KOPT-K1 (cell line): ENCODE measurements around the gene PEPD.

Experiments
- H3K27ac ChIP-seq: fragments of 200-600 bp; sonication (generic); 2 replicates; pipeline ENCODE4 v1.5.1; 2016; ENCODE audit warnings: antibody characterized with exemption, mild to moderate bottlenecking, low read depth, low read length; ENCODE audit not compliant: poor library complexity, severe bottlenecking
- H3K36me3 ChIP-seq: fragments of 200-600 bp; sonication (generic); 2 replicates; pipeline ENCODE4 v1.5.1; 2017; ENCODE audit warnings: antibody characterized with exemption, mild to moderate bottlenecking, low read length, moderate library complexity; ENCODE audit not compliant: insufficient read depth
- H3K9me3 ChIP-seq: fragments of 200-600 bp; sonication (generic); 2 replicates; pipeline ENCODE4 v1.5.1; 2017; ENCODE audit warnings: antibody characterized with exemption, low read length, mild to moderate bottlenecking; ENCODE audit not compliant: insufficient read depth, poor library complexity, severe bottlenecking

The PEPD gene

DNA sequence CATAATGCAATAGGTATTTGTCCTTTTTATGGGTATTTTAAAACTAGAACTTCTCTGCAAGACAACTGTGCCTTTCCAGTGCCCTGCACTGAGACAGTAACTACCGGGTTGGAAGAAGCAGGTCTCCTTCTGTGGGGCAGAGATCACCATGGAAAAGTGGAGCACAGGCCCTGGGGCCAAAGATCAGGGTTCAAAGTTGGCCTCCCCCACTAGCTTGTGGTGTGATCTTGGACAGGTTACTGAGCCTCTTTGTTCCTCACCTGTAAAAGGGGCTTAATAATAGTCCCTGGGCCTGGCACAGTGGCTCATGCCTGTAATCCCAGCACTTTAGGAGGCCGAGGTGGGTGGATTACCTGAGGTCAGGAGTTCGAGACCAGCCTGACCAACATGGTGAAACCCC is 79.8 kb downstream of the PEPD start:
- H3K36me3 ChIP-seq, result no peaks in the 10 kb centered on the region
- H3K27ac ChIP-seq, result no peak overlapping the region
- no peaks in the 10 kb centered on the region for H3K9me3 ChIP-seq

DNA sequence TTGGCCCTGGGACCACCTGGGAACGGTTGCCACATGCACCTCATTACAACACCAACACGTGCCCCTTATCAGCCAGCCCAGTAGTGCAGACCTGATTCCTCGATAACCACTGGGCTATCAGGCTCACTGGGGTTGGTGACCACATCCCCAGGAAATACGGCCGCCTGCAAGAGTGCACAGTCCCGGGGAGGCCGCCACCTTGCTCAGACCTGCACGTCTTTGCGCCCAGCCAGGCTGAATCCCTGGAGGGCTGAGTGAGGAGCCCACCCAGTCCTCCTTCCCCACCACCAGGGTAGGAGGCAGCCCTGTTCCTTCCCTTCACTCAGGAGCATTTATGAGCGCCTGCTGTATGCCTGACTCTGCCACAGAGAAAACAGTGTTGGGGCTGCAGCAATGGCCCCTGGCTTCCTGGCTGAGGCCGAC is 80.3 kb downstream of the PEPD start:
- no peaks in the 10 kb centered on the region for H3K9me3 ChIP-seq
- H3K27ac ChIP-seq, result no peak overlapping the region
- no peaks in the 10 kb centered on the region for H3K36me3 ChIP-seq

DNA sequence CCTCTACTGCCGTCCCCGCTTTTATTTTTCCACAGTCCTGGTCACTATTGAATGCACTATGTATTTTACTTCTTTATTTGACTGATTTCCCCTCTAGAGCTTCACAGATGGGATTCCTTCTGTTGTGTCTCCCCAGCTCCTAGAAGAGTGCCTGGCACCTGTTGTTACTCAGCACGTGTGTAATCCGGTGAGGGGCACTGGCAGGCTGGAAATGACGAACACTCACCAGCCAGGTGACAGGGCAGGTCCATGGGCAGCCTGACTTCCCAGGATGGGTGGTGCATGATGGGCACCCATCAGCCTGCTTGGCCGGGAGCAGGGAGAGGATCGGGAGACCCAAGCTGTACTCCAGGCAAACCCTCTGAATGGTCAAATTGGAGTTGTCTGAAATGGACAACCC is 80.9 kb downstream of the PEPD start:
- H3K9me3 ChIP-seq, result no peaks in the 10 kb centered on the region
- no peaks in the 10 kb centered on the region for H3K36me3 ChIP-seq
- no peak overlapping the region for H3K27ac ChIP-seq

DNA sequence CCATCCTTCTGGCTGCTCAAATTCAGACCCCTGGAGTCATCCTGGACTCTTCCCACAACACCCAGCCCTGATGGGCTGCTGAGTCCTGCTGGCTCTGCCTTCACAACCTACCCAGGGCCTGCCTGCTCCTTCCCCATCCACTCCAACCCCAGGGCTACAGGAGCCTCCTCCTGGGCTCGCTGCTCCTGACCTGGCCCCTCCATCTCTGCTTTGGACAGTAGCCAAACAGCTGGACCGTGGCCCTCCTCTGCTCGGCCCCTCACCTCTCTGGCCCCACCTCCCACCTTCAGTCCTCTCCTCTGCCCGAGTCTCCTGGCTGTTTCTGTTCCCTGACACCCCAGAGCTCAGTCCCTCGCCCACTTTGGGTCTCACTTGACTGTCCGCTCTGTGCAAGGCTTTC is 81.3 kb downstream of the PEPD start:
- H3K9me3 ChIP-seq, result no peaks in the 10 kb centered on the region
- no peaks in the 10 kb centered on the region for H3K36me3 ChIP-seq

DNA sequence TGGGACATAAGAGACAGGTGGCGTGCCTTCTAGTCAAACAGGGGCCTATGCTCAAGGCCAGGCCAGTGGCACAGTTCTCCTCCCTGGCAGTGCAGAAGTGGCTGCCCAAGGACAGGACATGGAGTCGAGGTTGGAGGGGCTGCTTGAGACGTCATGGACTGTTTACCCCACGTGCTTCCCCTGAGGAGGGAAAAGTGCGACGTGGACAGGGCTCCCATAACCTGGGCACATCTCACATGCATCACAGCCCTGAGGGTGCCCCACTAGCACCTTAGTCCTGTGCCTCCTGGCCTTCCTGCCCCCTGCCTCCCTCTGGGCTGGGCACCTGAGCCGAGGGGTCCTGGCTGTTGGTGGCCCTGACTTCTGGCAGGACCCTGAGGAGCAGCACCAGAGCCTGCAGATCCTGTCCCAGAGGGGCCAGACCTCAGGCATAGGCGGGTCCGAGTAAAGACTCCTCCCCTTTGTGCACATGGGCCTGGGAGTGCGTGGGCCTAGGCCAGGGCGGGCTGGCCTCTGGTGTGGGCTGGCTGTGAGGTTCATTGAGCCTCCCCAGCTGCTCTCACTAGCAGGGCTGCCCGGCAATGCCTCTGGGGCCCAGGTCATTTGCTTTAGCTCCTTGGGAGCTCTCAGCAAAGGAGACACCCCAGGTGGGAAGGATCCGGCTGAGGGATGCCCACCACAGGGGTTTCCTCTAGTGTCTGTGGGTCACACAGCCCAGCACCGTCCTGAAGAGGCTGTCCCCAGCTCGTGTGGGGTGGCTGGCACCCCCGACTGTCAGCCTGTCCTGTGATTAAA is 82.4 kb downstream of the PEPD start:
- Histone ChIP-seq H3K27ac (no peak overlapping the region), H3K36me3 (no peaks in the 10 kb centered on the region), H3K9me3 (no peaks in the 10 kb centered on the region)

More for the DNA sequence above, 81.3 kb downstream of the PEPD start:
- H3K27ac ChIP-seq, result no peak overlapping the region

DNA sequence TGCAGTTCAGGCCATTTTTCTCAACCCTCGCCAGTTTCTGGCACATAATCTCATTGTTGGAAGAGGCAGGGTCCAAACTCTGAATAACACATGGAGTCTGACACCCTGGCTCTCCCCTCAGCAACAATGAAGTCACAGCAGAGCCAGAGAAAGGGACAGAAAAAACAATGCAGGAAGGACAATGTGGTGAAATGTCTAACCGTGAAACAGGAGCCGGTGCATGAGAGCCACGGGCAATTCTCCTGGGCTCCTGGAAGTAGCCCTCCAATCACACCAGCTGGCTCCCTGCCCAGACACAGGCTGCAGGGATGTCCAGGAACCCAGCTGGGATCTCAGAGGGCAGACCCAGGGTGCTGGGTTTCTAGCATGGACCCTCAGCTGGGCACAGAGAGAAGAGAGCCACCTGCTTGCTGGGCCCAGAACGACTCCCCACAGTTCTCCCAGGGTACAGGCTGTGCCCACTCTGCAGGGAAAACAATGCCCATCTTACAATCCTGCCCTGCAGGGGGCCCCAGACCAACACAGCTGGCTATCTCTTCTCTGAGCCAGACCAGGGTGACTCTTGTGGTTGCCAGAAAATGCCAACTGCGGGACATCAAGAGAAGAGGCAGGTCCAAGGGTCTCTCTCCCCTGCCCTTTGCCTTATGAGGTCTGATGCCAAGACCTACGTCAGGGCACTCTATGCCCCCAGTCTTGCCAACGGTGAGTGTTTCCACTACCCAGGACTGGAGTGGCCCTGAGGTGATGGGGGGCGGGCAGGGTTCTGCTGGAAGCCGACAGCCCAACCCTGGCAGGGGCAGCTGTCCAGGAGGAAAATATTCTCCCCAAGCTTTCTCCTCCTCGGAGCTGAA is 83.5 kb downstream of the PEPD start:
- no peak overlapping the region for H3K27ac ChIP-seq
- H3K36me3 ChIP-seq, result no peaks in the 10 kb centered on the region
- no peaks in the 10 kb centered on the region for H3K9me3 ChIP-seq

DNA sequence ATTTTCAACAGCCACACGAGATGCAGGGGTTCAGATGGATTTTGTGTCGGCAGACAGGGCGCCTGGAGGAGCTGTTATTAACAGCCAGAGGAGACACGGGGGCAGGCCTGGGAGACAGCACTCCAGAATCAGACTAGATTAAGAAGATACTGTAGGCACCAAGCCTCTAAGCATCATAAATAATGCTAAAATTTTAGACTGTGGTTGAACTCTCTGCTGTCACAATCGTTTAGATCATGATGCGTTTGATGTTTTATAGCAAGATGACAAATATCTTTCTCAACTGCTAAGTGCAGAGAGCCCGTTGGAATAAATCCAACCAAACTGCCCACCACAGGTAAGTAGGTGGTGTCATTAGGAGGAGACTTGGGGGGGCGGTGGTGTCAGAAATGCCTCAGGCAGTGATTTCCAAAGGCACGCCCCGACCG is 84.2 kb downstream of the PEPD start:
- Histone ChIP-seq H3K27ac (no peak overlapping the region), H3K36me3 (no peaks in the 10 kb centered on the region), H3K9me3 (no peaks in the 10 kb centered on the region)

DNA sequence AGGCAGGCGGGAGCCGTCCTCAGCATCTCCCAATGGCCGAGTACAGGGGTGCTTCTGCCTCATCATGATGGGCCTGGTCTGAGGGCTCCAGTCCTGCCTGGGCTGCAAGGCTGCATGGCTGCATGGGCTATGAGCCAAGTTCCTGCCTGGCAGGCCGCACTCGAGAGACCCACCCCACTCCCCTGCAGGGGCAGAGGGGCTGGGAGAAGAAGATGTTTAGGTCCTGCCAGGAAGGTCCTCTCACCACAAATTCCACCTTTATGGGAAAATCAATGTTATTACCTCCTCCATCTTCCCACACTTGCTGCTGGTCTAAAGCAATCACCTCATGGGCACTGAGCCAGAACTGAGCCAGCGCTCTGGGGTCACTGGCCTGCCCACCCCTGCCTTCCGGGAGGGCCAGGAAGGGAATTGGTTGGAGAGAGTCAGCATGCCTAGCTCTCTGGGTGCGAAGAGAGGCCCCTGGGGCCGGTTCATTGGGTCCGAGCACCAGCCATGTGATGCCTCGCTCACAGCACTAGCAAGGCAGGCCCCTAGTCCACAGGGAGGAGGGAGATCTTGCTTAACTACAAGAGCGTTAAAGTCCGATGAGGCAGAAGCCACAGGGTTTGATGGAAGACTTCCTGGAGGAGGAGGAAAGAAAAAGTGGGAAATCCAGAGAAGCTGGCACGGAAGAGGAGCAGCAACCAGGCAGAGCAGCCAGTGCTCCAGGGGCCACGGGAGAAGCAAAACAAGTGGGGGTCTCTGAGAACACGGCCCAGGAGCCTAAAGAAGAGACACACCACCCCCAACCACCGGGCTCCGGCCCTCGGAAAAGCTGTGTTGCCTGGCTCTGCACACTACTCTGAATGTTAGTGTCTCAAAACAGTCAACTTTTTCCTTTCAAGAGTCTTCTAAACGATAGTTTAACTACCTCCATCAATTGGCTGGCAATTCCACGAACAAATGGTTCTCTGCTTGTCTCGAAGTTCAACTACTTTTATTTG is 84.9 kb downstream of the PEPD start:
- Histone ChIP-seq H3K9me3 (no peaks in the 10 kb centered on the region), H3K27ac (no peak overlapping the region), H3K36me3 (no peaks in the 10 kb centered on the region)

DNA sequence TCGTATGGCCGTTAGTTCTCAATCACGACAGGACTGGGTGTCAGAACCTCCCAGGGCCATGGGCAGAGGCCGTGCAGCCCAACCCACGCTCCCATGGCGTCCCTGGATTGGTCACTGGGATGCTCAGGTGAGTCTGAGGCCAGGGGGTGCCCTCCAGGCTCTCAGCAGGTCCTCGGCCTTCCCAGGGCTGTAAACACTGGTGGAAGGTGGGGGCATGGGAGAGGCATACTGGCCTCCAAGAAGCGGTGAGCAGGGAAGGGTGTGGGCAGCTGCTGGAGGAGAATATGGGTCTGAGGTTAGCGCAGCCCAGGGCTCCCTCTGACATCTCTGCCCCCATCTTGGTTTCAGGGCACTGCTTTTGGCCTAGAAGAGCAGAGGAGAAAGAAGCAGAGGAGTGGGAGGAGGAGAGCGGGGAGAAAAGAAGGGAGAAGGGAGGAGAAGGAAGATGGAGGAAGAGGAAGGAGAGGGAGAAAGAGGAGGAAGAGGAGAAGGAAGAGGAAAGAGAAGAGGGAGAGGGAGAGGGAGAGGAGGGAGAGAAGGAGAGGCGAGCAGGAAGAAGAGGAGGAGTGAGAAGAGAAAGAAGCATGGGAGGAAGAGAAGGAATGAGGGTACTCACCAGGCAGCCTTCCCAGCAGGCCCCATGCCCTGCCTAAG is 85.8 kb downstream of the PEPD start:
- Histone ChIP-seq H3K36me3 (no peaks in the 10 kb centered on the region), H3K27ac (no peak overlapping the region), H3K9me3 (no peaks in the 10 kb centered on the region)

DNA sequence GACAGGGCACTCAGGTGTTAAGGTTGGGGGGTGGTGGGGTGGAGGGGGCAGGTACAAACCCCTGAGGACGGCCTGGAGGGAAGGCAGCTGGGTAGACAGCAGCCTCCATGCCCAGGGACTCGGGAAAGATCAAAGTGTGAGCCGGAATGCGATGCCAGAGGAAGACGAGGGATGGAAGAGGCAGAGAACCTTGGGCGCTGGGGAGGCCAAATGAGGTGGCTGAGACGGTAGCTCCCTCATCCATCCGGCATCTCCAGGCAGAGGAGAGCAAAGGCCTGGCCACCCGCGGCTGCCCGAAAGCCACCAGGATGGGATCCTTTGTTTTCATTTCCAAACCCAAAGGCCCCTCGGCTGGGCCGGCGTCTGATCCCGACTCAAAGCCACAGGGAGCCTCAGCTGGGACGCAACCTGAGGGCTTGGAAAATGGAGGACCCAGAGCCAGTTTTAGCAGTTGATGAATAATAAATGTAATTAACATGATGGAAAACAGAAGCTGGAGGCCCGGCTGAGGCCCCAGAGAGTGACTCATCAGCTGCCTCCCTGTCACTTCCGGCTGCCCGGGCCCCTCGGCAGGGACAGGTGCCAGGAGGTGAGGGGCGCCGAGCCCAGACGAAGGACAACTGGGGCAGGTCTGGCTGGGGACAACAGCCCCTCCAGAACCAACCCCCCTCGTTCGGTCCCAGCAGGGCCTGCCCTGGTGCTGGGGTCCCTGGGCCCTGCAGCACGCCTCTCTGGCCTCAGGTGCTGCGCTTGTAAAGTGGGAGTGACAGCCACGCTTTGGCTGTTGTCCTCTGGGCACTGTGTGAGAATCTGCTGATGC is 86.5 kb downstream of the PEPD start:
- H3K36me3 ChIP-seq, result no peaks in the 10 kb centered on the region
- H3K9me3 ChIP-seq, result no peaks in the 10 kb centered on the region
- no peak overlapping the region for H3K27ac ChIP-seq

DNA sequence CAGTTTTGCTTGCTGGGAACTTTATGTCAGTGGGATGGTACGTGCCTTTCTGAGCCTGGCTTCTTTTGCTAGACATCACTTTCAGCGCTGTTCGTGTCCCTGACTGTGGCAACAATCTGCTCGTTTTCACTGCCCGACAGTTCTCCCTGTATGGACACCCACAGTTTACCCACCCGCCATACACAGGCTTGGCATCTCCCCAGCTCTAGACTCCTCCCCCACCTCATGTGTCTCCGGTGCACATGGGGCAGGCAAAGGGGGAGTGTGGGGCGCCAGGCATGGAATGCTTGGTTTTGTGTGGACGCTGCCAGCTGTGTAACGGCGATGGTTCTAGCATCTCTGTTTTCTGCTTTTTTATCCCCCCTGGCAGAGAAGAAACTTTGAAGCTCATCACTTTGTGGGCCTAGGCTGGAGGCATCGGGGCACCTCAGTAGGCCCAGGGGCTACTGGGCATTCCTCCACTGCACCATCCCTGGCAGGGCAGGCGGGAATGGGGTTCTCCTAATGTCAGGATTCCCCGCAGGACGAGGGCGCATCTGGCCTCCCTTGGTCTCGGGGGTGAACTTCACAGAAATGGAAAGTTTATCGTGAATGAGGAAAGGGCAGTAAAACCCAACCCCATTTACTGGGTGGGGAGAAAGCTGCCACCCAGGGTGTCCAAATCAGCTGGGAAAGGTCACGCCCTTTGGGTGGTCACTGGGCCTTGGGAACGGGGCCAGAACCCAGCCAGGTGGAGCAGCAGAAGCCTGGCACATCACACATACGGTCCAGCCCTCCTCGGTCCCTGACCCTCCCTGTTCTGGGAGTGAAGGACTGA is 87.3 kb downstream of the PEPD start:
- H3K27ac ChIP-seq, result no peak overlapping the region
- H3K36me3 ChIP-seq, result no peaks in the 10 kb centered on the region
- no peaks in the 10 kb centered on the region for H3K9me3 ChIP-seq

DNA sequence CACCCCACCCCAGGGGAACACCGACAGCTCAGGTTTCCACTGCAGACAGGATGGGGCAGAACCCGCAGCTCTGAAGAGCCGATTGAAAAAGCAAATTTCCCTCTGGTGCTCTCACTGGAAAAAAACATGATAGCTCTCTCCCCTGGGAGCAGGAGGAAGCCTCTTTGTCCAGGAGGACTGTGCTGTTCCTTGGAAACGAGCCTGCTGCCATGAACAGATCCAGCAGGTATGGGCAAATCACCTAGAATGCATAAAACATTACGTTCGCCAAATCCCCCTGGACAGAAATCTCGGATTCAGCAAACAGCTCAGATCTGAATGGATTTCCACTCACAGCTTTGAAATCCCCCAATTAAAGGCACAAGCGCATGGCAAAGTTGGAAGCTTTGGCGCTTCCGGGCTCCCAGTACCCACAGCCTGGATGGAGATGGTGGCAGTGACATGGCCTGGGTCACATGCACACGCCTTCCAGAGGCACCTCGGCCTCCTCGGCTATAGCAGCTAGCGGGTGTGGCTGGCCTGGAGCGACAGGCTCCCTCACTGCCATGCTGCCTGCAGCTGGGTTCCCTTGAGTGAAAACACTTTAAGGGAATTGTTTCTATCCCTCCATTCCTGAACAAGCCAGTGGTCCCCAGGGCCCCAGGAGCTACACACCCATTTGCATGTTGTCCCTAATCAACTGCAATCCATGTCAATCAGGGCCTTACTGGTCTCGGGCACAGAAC is 89.0 kb downstream of the PEPD start:
- Histone ChIP-seq H3K36me3 (no peaks in the 10 kb centered on the region), H3K9me3 (no peaks in the 10 kb centered on the region), H3K27ac (no peak overlapping the region)

DNA sequence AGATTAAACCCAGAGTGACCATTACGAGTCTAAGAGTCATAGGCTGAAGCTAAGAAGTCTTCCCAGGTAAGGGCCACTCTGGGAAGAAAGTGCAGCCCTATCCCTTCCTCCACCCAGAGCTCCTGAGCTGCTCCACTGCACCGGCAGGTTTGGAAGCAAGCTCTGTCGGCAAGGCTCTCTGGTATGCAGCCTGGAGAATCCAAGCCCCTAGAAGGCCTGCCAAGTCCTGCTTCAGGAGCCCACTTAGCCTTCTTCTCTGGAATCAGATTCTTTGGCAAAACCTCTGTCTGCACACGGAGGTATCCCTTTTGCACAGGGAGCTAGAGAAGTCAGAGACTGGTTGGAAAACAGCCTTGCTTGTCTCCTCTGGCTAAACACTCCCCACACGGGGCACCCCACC is 89.6 kb downstream of the PEPD start:
- no peaks in the 10 kb centered on the region for H3K36me3 ChIP-seq
- H3K27ac ChIP-seq, result no peak overlapping the region
- H3K9me3 ChIP-seq, result no peaks in the 10 kb centered on the region
